ACC112 (cell line): ENCODE measurements around the gene CT47A7.
"Not testable (repeated sequence)": the region's sequence is repeated elsewhere in the genome, so short reads cannot be mapped to it uniquely, and the experiment has no call there.

Experiments used
- H2AFZ ChIP-seq: fragments of 200-600 bp; sonication (generic); one replicate; pipeline ENCODE4 v1.6.0; 2017; ENCODE audit warnings: antibody characterized with exemption, low read length; ENCODE audit not compliant: unreplicated experiment
- H3K27ac ChIP-seq: fragments of 200-600 bp; sonication (generic); 2 replicates; pipeline ENCODE4 v1.5.1; 2014; ENCODE audit warnings: low read depth, mild to moderate bottlenecking, antibody characterized with exemption, low read length, moderate library complexity
- H3K27me3 ChIP-seq: fragments of 200-600 bp; sonication (generic); 2 replicates; pipeline ENCODE4 v1.6.1; 2014; ENCODE audit warnings: mild to moderate bottlenecking, antibody characterized with exemption, low read length, moderate library complexity, mixed read lengths; ENCODE audit not compliant: insufficient read depth
- H3K36me3 ChIP-seq: fragments of 200-600 bp; sonication (generic); 2 replicates; pipeline ENCODE4 v1.6.1; 2016; ENCODE audit warnings: mild to moderate bottlenecking, antibody characterized with exemption, low read length, moderate library complexity, mixed read lengths; ENCODE audit not compliant: insufficient read depth
- H3K4me1 ChIP-seq: fragments of 200-600 bp; sonication (generic); one replicate; pipeline ENCODE4 v1.6.1; 2016; ENCODE audit warnings: low read length, mixed read lengths; ENCODE audit not compliant: insufficient read depth, unreplicated experiment, control insufficient read depth
- H3K4me3 ChIP-seq: fragments of 200-600 bp; sonication (generic); 2 replicates; pipeline ENCODE4 v1.5.1; 2014; ENCODE audit warnings: mild to moderate bottlenecking, low read depth, low read length
- H3K79me2 ChIP-seq: fragments of 200-600 bp; sonication (generic); one replicate; pipeline ENCODE4 v1.6.0; 2016; ENCODE audit warnings: low read length; ENCODE audit not compliant: control insufficient read depth, unreplicated experiment, insufficient read depth

Gene CT47A7

DNA sequence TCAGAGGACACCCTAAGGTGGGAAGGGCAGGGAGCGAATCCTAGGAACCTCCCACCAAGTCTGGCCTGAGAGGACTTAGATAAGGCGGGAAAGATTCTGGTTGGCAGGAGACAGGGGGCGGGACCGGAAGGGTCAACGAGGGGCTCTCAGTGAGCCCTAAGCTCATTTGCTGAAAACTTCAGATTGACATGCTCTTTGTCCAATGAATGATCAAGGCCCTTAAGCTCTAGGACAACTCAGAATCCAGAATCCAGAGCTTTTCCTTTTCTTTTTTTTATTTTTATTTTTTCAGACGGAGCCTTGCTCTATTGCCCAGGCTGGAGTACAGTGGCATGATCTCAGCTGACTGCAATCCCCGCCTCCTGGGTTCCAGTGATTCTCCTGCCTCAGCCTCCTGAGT, at the start of gene CT47A7:
CT47A7 (minus strand) TSS at position 101 of the 400 bp plus-strand sequence. CDS start 255 bp downstream, outside the sequence.
- not testable (repeated sequence) for H3K79me2 ChIP-seq, H3K36me3 ChIP-seq, H3K27me3 ChIP-seq, H2AFZ ChIP-seq, H3K27ac ChIP-seq, H3K4me3 ChIP-seq, H3K4me1 ChIP-seq

GRCh38 chrX:121000589-121000988, 44.2 kb upstream of the CT47A7 start:
- H3K36me3 ChIP-seq, result no peaks in the 10 kb centered on the region
- no peaks in the 10 kb centered on the region for H3K27me3 ChIP-seq
- H3K27ac ChIP-seq, result no peak overlapping the region
- no peak overlapping the region for H2AFZ ChIP-seq
- no peaks in the 10 kb centered on the region for H3K79me2 ChIP-seq
- H3K4me1 ChIP-seq, result peaks cover 2% of the 10 kb centered on the region
- H3K4me3 ChIP-seq, result no peak overlapping the region

- H3K27ac ChIP-seq, result no peak overlapping the region
These were observed 43.0 kb upstream of the CT47A7 start for GRCh38 chrX:120999413-120999812.

DNA sequence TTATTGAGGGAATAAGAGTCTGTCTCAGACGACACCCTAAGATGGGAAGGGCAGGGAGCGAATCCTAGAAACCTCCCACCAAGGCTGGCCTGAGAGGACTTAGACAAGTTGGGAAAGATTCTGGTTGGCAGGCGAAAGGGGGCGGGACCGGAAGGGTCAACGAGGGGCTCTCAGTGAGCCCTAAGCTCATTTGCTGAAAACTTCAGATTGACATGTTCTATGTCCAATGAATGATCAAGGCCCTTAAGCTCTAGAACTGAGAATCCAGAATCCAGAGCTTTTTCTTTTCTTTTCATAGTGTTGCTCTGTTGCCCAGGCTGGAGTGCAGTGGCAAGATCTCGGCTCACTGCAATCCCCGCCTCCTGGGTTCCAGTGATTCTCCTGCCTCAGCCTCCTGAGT, 29.3 kb upstream of the CT47A7 start, which contains the start of gene CT47A1:
CT47A1 (minus strand) TSS at position 101 of the 400 bp plus-strand sequence. CDS start 231 bp downstream, outside the sequence.
- not testable (repeated sequence) for H3K4me3 ChIP-seq, H3K27ac ChIP-seq, H2AFZ ChIP-seq, H3K36me3 ChIP-seq, H3K79me2 ChIP-seq, H3K4me1 ChIP-seq, H3K27me3 ChIP-seq

More at GRCh38 chrX:120999413-120999812, 43.0 kb upstream of the CT47A7 start:
- Histone ChIP-seq H3K36me3 (no peaks in the 10 kb centered on the region), H3K79me2 (no peaks in the 10 kb centered on the region), H3K27me3 (no peaks in the 10 kb centered on the region), H3K4me3 (no peak overlapping the region), H2AFZ (no peak overlapping the region), H3K4me1 (peaks cover 2% of the 10 kb centered on the region)
